Karpas-422 (cell line): ENCODE measurements around the gene OR5J2. TPM values are rescaled to one million over a fixed set of nuclear protein-coding genes. Genes with fewer than 3 reads are reported as not detected.
"Not testable (repeated sequence)": the region's sequence is repeated elsewhere in the genome, so short reads cannot be mapped to it uniquely, and the experiment has no call there.

ENCODE experiments used
- DNase-seq: peaks from one replicate; pipeline ENCODE4 v3.0.0-alpha.2; 2015
- H2AFZ ChIP-seq: fragments of 200-600 bp; sonication (generic); 2 replicates; pipeline ENCODE4 v1.6.1; 2014; ENCODE audit warnings: antibody characterized with exemption, low read length, mixed read lengths
- H3K27ac ChIP-seq: fragments of 200-600 bp; sonication (generic); 2 replicates; pipeline ENCODE4 v1.5.1; 2014; ENCODE audit warnings: mild to moderate bottlenecking, low read length, moderate library complexity
- H3K27me3 ChIP-seq: fragments of 200-600 bp; sonication (generic); 2 replicates; pipeline ENCODE4 v1.6.1; 2014; ENCODE audit warnings: low read length, mixed read lengths
- H3K36me3 ChIP-seq: fragments of 200-600 bp; sonication (generic); 2 replicates; pipeline ENCODE4 v1.6.1; 2014; ENCODE audit warnings: low read length, mixed read lengths; ENCODE audit not compliant: insufficient read depth
- H3K4me1 ChIP-seq: fragments of 200-600 bp; sonication (generic); 2 replicates; pipeline ENCODE4 v1.6.1; 2014; ENCODE audit warnings: mild to moderate bottlenecking, low read length, mixed read lengths
- H3K4me2 ChIP-seq: fragments of 200-600 bp; sonication (generic); 2 replicates; pipeline ENCODE4 v1.6.1; 2014; ENCODE audit warnings: low read length, low read depth, mild to moderate bottlenecking; ENCODE audit not compliant: poor library complexity, severe bottlenecking
- H3K4me3 ChIP-seq: fragments of 200-600 bp; sonication (generic); 2 replicates; pipeline ENCODE4 v1.5.1; 2014; ENCODE audit warnings: mild to moderate bottlenecking, antibody characterized with exemption, low read length, mixed read lengths
- H3K79me2 ChIP-seq: fragments of 200-600 bp; sonication (generic); 2 replicates; pipeline ENCODE4 v1.6.1; 2014; ENCODE audit warnings: mild to moderate bottlenecking, low read length, mixed read lengths
- H3K9ac ChIP-seq: fragments of 200-600 bp; sonication (generic); 2 replicates; pipeline ENCODE4 v1.6.0; 2014; ENCODE audit warnings: low read length
- H3K9me2 ChIP-seq: fragments of 200-600 bp; sonication (generic), shearing (Covaris generic); replicated peaks from 2 replicates; pipeline ENCODE4 v1.6.0; 2014; ENCODE audit warnings: mild to moderate bottlenecking, low read length, moderate library complexity; ENCODE audit not compliant: insufficient read depth
- H3K9me3 ChIP-seq: fragments of 300-700, 200-600 bp; sonication (generic); 2 replicates; pipeline ENCODE4 v1.6.1; 2014; ENCODE audit warnings: low read length, mixed read lengths
- H4K20me1 ChIP-seq: fragments of 200-600 bp; sonication (generic); 2 replicates; pipeline ENCODE4 v1.6.1; 2014; ENCODE audit warnings: mild to moderate bottlenecking, antibody characterized with exemption, low read length, low read depth; ENCODE audit not compliant: insufficient read depth
- total RNA-seq: library from RNA; depleted of rRNA; stranded (reverse); fragments of >200 nt; shearing (Covaris generic); gene quantifications from 2 replicates; pipeline ENCODE4 v1.2.3, GENCODE V29; 2014; ENCODE audit warnings: low replicate concordance; rRNA removed

Gene OR5J2
- not detected in 2 replicates for total RNA-seq

GRCh38 chr11:56176318-56176717 lies at the start of gene OR5J2:
Gene OR5J2, plus strand, starts transcription at chr11:56176618. Its CDS starts 0 bp downstream, at chr11:56176618.
- H3K9me3 ChIP-seq = peaks cover 29% of the 10 kb centered on the region
- no peaks in the 10 kb centered on the region for H3K36me3 ChIP-seq
- no peak within 1 kb of the TSS for H3K4me3 ChIP-seq
- H4K20me1 ChIP-seq = no peaks in the 10 kb centered on the region
- H3K4me2 ChIP-seq = no peak within 1 kb of the TSS
- no peak within 1 kb of the TSS for H2AFZ ChIP-seq
- DNase-seq = no peak
- no peaks in the 10 kb centered on the region for H3K27me3 ChIP-seq
- no peak within 1 kb of the TSS for H3K9ac ChIP-seq
- H3K79me2 ChIP-seq = no peaks in the 10 kb centered on the region
- no peaks in the 10 kb centered on the region for H3K9me2 ChIP-seq
- H3K27ac ChIP-seq = no peak within 1 kb of the TSS
- no peaks in the 10 kb centered on the region for H3K4me1 ChIP-seq

DNA sequence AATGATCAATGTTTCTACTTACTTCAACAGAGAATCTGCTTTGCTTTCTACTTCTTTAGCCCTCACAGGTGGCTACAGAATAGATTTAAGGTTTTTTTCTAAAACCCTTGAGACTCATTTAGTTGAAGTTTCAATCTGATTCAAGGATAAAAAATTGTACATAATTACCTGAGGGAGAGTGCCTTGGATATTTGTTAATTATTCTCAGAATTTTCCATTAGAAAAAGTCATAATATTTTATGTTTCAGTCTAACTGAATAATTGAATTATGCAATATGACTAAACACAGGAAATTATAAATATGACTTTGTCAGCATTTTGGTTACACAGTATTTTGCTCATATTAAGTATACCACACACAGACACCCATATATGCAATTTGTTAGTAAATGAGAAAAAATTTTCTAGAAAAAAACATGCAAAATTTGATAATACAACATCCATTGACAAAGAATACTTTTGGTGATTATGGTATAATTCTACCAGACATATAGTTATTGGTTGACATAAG lies 36.2 kb upstream of the OR5J2 start, which contains the start of gene OR8J3:
Gene OR8J3 (minus strand): TSS at position 51 of the 511 bp plus-strand sequence. CDS start 2,483 bp downstream, outside the sequence.
- Histone ChIP-seq H3K9me3 (peaks cover 15% of the 10 kb centered on the region), H3K36me3 (no peaks in the 10 kb centered on the region), H3K27me3 (no peaks in the 10 kb centered on the region)

GRCh38 chr11:56143681-56144080 lies 32.7 kb upstream of the OR5J2 start:
- not testable (repeated sequence) for H3K4me3 ChIP-seq, H3K27me3 ChIP-seq, H2AFZ ChIP-seq, H4K20me1 ChIP-seq, H3K4me2 ChIP-seq, DNase-seq, H3K79me2 ChIP-seq, H3K4me1 ChIP-seq, H3K9me2 ChIP-seq, H3K9ac ChIP-seq, H3K36me3 ChIP-seq, H3K27ac ChIP-seq
- peaks cover 12% of the 10 kb centered on the region; the same call in 1 of the 2 replicates for H3K9me3 ChIP-seq

More for the DNA sequence above, 36.2 kb upstream of the OR5J2 start, which contains the start of gene OR8J3:
- Histone ChIP-seq H4K20me1 (no peaks in the 10 kb centered on the region), H3K4me3 (no peak within 1 kb of the TSS), H3K9ac (no peak within 1 kb of the TSS), H3K9me2 (no peaks in the 10 kb centered on the region), H3K79me2 (no peaks in the 10 kb centered on the region), H3K4me2 (no peak within 1 kb of the TSS), H3K27ac (no peak within 1 kb of the TSS), H2AFZ (no peak within 1 kb of the TSS), H3K4me1 (no peaks in the 10 kb centered on the region)
- no peak for DNase-seq

DNA sequence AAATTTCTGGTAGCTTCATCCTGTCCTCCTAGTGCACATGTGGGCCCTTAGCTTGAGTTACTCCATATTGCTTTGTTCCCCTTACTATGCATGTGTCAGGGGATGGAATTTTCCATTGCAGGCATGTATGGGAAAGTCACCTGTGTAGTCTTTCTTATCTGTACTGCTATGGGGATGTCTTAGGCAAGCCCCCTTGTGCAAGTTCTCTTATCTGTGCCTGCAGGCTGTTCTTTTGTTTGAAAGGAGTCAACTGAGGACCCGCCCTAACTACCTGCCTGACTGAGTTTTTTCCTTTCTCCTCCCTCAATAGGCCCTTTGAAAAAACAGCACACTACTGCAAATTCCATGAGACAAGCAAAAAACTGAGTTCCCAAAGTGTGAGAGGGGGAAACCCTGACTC lies 25.0 kb upstream of the OR5J2 start:
- Histone ChIP-seq H3K36me3 (no peaks in the 10 kb centered on the region), H3K27me3 (no peaks in the 10 kb centered on the region), H3K4me1 (no peaks in the 10 kb centered on the region), H4K20me1 (no peaks in the 10 kb centered on the region), H2AFZ (no peak overlapping the region), H3K27ac (no peak overlapping the region), H3K4me3 (no peak overlapping the region), H3K9me3 (peaks cover 16% of the 10 kb centered on the region), H3K4me2 (no peak overlapping the region), H3K9me2 (no peaks in the 10 kb centered on the region), H3K9ac (no peak overlapping the region), H3K79me2 (no peaks in the 10 kb centered on the region)
- DNase-seq = no peak

GRCh38 chr11:56152333-56152732 lies 24.1 kb upstream of the OR5J2 start:
- H3K9me2 ChIP-seq = no peaks in the 10 kb centered on the region
- no peak overlapping the region for H2AFZ ChIP-seq
- DNase-seq = no peak
- H3K27ac ChIP-seq = no peak overlapping the region
- no peak overlapping the region for H3K4me3 ChIP-seq
- no peaks in the 10 kb centered on the region for H4K20me1 ChIP-seq
- H3K79me2 ChIP-seq = no peaks in the 10 kb centered on the region
- no peaks in the 10 kb centered on the region for H3K27me3 ChIP-seq
- H3K9me3 ChIP-seq = peaks cover 16% of the 10 kb centered on the region
- H3K9ac ChIP-seq = no peak overlapping the region
- H3K4me1 ChIP-seq = no peaks in the 10 kb centered on the region
- H3K4me2 ChIP-seq = no peak overlapping the region
- no peaks in the 10 kb centered on the region for H3K36me3 ChIP-seq

DNA sequence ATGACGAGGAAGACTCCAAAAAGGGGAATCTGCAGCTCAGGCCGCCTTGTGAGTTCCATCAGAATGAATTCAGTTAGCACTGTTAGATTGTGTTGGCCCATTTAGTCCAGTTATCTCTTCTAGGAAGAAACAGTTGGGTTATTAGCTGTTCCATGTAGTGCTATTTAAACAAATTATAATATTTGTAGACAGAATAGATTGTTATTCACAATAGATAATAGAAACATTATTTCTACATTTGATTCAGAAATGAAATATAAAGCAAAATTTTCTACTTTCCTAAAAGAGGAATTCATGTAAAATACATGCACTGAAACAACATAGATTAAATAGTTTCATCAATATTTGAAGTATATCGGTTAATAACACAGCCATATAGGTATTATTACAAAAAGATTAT lies 16.2 kb upstream of the OR5J2 start, which contains the start of gene OR8K5:
Gene OR8K5 (minus strand): TSS at position 101 of the 400 bp plus-strand sequence. CDS start 0 bp downstream, at position 101.
- peaks cover 7% of the 10 kb centered on the region for H3K9me3 ChIP-seq
- no peak within 1 kb of the TSS for H2AFZ ChIP-seq
- no peak within 1 kb of the TSS for H3K4me2 ChIP-seq
- no peaks in the 10 kb centered on the region for H3K4me1 ChIP-seq
- no peak for DNase-seq
- H3K27me3 ChIP-seq = no peaks in the 10 kb centered on the region
- H3K36me3 ChIP-seq = no peaks in the 10 kb centered on the region
- H3K79me2 ChIP-seq = no peaks in the 10 kb centered on the region
- H4K20me1 ChIP-seq = no peaks in the 10 kb centered on the region
- H3K9me2 ChIP-seq = no peaks in the 10 kb centered on the region
- no peak within 1 kb of the TSS for H3K27ac ChIP-seq
- no peak within 1 kb of the TSS for H3K9ac ChIP-seq
- no peak within 1 kb of the TSS for H3K4me3 ChIP-seq

- Histone ChIP-seq H3K4me1 (no peaks in the 10 kb centered on the region), H2AFZ (no peak overlapping the region), H3K9me3 (peaks cover 8% of the 10 kb centered on the region; the same call in 1 of the 2 replicates), H3K9me2 (no peaks in the 10 kb centered on the region), H3K4me2 (no peak overlapping the region), H3K79me2 (no peaks in the 10 kb centered on the region), H3K36me3 (no peaks in the 10 kb centered on the region), H3K27me3 (no peaks in the 10 kb centered on the region), H3K27ac (no peak overlapping the region), H4K20me1 (no peaks in the 10 kb centered on the region), H3K4me3 (no peak overlapping the region), H3K9ac (no peak overlapping the region)
- DNase-seq = no peak
Observed at GRCh38 chr11:56163804-56164203, 12.6 kb upstream of the OR5J2 start.

- Histone ChIP-seq H3K9me3 (peaks cover 28% of the 10 kb centered on the region), H3K4me3 (no peak overlapping the region), H3K9me2 (no peaks in the 10 kb centered on the region), H3K36me3 (no peaks in the 10 kb centered on the region), H2AFZ (no peak overlapping the region), H3K79me2 (no peaks in the 10 kb centered on the region), H4K20me1 (no peaks in the 10 kb centered on the region), H3K27ac (no peak overlapping the region), H3K27me3 (no peaks in the 10 kb centered on the region), H3K9ac (no peak overlapping the region), H3K4me1 (no peaks in the 10 kb centered on the region), H3K4me2 (no peak overlapping the region)
- DNase-seq = no peak
Observed at GRCh38 chr11:56172256-56172830, 4.1 kb upstream of the OR5J2 start.
